Measurements from ENCODE around the gene PRH2. TPM values are rescaled to one million over a fixed set of nuclear protein-coding genes. Genes with fewer than 3 reads are reported as not detected.

The PRH2 gene
- not detected in 2 replicates for total RNA-seq

- intact Hi-C loops (cut with micrococcal nuclease), result no loop called here
Observed at GRCh38 chr12:10928746-10929286, at the start of gene PRH2. Gene PRH2 (plus strand): TSS chr12:10929236. CDS start chr12:10929274, 38 bp downstream.

GRCh38 chr12:10884086-10884725, 44.8 kb upstream of the PRH2 start, which contains the start of gene PRH1:
Gene PRH1 (minus strand): TSS chr12:10884255. CDS start chr12:10884217, 38 bp downstream.
- intact Hi-C loops (cut with micrococcal nuclease), result no loop called here

DNA sequence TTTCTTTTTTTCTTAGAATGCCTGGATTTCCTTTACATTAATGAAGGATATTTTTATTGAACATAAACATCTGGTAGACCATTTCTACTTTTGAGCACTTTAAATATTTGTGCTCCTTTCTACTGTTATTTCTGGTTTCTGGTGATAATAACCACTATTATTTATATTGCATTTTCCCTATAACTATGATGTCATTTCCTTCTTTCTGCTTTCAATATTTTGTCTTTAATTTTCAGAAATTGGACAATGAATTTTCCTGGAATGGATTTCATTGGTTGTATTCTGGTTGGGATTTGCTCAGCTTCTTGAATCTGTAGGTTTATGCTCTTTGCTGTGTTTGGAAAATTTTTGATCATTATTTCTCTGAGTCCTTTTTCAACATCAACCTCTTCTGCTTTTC, 39.8 kb upstream of the PRH2 start:
- intact Hi-C loops (cut with micrococcal nuclease), result no loop called here

DNA sequence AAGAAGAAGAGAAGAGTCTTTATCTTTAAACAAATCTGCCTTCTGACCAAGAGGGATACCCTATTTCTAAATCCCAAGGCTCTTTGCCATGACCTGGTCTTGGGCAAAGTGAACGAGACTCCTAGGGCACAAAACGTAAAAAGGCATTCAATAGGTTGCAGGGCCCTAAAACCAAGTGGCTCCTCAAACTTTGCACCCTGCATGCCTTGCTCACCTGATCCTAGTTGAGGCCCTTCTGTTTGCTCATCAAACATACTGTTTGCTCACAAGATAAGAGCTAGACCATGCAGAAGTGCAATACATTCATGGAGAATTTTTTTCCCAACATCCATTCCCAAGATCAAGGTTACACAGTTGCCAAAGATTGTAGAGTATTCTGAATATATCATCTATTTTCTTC, 37.1 kb upstream of the PRH2 start:
- intact Hi-C loops (cut with micrococcal nuclease), result no loop called here

DNA sequence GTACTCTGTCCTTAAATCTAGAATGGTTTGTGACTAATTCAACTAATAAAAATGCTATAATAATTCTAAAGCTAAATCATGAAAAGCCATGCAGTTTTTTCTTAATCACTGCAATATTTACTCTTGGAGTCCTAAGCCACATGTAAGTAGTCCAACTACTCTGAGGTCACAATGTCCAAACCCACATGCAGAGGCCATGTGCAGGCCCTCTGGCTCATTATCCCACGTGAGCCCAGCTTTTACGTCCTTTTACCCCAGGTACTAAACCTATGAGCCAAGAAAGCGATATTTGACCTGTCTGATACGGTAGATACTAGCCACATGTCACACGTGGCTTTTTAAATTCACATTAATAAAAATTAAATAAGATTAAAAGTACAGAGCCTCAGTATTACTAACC, 32.2 kb upstream of the PRH2 start:
- intact Hi-C loops (cut with micrococcal nuclease), result no loop called here

GRCh38 chr12:10900530-10900929, 28.5 kb upstream of the PRH2 start:
- intact Hi-C loops (cut with micrococcal nuclease), result no loop called here

DNA sequence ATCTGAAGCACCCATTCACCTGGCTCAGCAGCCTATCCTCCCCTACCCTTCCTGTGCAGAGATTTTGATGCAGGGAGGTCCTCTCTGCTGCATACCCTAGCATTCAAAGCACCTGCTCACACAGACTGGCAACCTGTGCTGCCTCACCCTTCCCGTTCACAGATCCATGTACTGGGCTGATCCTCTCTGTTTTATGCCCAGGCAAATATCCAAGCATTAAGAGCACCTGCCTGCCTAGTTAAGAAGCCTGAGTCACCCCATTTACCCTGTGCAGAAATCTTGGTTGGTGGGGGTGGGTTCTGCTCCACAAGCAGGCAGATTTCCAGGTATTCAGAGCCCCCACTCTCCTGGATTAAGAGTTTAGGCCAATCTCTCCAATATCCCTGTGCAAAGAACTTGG, 28.1 kb upstream of the PRH2 start:
- intact Hi-C loops (cut with micrococcal nuclease), result no loop called here

- intact Hi-C loops (cut with micrococcal nuclease), result no loop called here
Observed at GRCh38 chr12:10901427-10901826, 27.6 kb upstream of the PRH2 start.

DNA sequence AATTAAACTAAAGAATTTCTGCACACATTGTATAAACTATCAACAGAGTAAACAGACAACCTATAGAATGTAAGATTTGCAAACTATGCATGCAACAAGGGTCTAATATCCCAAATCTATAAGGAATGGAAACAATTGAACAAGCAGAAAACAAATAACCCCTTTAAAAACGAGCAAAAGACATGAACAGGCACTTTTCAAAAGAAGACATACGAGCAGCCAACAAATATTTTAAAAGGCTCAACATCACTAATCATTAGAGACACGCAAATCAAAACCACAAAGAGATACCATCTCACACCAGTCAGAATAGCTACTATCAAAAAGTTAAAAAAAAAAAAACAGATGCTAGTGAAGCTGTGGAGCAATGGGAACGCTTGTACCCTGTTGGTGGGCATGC, 24.4 kb upstream of the PRH2 start:
- intact Hi-C loops (cut with micrococcal nuclease), result no loop called here

- intact Hi-C loops (cut with micrococcal nuclease), result no loop called here
Observed at GRCh38 chr12:10909462-10909861, 19.6 kb upstream of the PRH2 start, which contains the start of gene TAS2R13. Gene TAS2R13 (minus strand): TSS chr12:10909562. CDS start chr12:10909298, 264 bp downstream.

DNA sequence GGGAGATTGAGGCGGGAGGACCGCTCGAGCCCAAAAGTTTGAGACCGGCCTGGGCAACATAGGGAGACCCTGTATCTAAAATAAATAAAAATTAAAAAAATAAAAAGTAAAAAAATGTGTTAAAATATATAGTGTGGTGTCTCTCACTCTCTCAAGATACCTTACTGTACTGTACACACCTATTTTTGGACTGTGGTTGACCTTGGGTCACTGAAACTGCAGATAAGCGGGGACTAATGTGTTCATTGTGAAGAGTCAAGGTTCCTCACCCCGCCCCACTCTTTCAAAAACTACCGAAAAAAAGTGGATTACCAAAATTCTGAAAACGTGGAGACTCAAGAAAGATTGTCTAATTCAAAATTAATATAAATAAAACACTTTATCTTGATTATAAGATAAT, 18.7 kb upstream of the PRH2 start:
- intact Hi-C loops (cut with micrococcal nuclease), result no loop called here

DNA sequence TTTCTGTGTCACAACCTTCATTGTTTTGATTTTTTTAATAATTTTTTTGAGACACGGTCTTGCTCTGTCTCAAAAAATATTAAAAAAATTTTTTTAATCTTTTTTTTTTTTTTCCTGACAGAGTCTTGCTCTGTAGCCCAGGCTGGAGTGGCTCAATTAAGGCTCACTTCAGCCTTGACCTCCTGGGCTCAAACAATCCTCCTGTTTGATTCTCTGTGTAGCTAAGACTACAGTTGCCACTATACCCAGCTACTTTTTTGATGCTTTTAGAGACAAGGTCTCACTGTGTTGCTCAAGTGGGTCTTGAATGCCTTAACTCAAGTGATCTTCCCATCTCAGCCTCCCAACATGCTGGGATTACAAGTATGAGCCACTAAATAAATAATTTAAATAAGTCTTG, 9.2 kb upstream of the PRH2 start:
- intact Hi-C loops (cut with micrococcal nuclease), result no loop called here

DNA sequence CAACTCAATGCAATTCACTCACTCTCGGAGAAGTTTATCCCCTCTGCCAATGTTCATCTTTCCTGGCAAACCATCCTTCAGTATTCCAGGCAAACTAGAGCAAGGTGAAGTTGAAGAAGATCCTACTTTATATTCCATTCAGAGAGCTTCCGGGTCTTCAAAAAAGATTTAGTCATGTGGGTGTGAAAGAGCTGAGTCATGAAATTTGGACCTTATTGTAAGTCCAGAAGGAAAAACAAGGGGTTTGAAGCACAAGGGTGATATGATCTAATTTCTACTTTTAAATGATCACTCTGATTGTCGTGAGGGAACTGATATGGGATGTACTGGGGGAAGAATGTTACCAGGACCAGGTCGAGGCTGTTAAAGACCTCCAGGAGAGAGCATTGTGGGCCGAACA, 2.8 kb upstream of the PRH2 start:
- intact Hi-C loops (cut with micrococcal nuclease), result no loop called here

GRCh38 chr12:10936506-10936905, 7.5 kb downstream of the PRH2 start:
- intact Hi-C loops (cut with micrococcal nuclease), result no loop called here

DNA sequence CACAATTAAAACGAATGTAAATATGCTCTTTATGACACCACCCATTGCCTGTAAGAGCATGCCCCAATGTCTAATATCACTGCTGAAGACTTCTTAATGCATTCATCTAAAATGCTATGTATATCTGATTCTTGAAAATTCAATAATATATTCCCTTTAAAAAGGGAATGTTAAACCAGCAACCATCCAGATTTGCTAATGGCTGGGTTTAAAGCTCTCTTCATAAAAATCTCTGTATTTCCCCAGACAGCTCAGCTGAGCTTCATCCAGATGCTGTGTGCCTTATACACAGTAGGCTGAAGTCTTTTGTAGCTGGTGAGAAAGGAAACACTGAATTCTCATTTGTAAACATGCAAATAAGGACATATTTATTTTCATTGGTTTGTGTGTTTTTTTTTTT, 10.1 kb downstream of the PRH2 start, which contains the start of gene TAS2R14:
Gene TAS2R14 (minus strand): TSS at position 101 of the 400 bp plus-strand sequence. CDS start 56 bp downstream, at position 45.
- intact Hi-C loops (cut with micrococcal nuclease), result no loop called here

DNA sequence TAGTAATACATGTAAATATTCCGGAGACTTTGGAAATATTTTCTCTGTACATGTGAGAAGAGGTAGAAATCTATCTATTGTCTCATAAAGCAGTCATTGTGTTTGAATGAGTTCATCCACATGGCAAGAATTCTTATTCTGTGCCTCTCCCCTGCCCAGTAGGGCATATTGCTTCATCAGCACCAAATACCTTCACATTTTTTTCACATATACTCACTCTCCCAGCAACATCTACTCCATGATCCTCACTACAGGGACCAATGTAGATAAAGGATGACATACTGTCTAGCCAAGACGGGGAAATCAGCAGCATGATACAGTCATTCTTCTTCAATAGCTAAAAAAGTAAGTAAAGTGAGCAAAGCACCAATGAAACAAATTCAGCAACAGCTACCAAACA, 11.4 kb downstream of the PRH2 start:
- intact Hi-C loops (cut with micrococcal nuclease), result no loop called here

GRCh38 chr12:10941369-10941768, 12.3 kb downstream of the PRH2 start:
- intact Hi-C loops (cut with micrococcal nuclease), result no loop called here

- intact Hi-C loops (cut with micrococcal nuclease), result no loop called here
Observed at GRCh38 chr12:10941916-10942607, 13.0 kb downstream of the PRH2 start.

DNA sequence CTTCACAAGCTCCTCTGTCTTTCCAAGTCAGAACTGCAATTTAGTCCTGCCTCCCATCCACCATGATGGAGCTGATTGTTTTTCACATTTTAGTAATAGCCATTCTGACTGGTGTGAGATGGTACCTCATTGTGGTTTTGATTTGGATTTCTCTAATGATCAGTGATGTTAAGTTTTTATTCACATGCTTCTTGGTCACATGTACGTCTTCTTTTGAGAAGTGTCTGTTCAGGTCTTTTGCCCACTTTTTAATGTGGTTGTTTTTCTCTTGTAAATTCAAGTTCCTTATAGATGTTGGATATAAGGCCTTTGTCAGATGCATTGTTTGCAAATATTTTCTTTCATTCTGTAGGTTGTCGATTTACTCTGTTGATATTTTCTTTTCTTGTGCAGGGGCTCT, 14.1 kb downstream of the PRH2 start:
- intact Hi-C loops (cut with micrococcal nuclease), result no loop called here

DNA sequence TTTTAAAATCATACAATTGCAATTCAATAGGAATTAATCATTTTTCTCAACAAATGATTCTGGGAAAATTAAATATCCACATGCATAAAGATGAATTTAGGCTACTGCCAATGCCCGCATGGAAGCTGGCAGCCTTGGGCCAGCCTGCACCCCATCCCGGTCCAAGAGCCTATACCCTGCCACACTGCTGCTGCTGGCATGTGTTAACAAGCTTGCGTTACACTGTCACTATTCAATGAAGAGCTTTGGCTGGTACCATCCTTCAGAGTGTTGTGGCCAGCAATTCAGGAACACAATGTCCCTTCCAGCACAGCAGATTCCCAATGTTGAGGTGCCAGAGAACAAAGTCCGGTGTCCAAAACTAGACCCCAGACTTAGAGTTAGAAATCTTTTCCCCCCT, 23.6 kb downstream of the PRH2 start:
- intact Hi-C loops (cut with micrococcal nuclease), result no loop called here

DNA sequence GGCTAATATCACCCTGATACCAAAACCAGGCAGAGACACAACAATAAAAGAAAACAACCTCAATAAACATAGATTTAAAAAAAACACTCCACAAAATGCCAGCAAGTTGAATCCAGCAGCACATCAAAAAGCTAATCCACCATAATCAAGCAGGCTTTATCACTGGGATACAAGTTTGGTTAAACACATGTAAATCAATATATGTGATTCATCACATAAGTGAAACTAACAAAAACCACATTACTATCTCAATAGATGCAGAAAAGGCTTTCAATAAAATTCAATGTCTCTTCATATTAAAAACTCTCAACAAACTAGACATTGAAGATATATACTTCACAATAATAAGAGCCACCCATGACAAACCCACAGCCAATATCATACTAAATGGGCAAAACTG, 27.0 kb downstream of the PRH2 start:
- intact Hi-C loops (cut with micrococcal nuclease), result no loop called here

DNA sequence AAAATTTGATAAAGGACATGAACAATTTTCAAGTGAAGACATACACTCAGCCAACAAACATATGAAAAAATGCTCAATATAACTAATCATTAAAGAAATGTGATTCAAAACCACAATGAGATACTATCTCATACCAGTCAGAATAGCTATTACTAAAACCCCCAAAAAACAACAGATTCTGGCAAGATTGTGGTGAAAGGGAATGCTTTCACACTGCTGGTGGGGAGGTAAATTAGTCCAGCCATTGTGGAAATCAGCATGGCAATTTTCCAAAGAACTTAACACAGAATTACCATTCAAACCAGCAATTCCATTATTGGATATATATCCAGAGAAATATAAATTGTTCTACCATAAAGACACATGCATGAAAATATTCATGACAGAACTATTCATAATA, 28.7 kb downstream of the PRH2 start:
- intact Hi-C loops (cut with micrococcal nuclease), result no loop called here

DNA sequence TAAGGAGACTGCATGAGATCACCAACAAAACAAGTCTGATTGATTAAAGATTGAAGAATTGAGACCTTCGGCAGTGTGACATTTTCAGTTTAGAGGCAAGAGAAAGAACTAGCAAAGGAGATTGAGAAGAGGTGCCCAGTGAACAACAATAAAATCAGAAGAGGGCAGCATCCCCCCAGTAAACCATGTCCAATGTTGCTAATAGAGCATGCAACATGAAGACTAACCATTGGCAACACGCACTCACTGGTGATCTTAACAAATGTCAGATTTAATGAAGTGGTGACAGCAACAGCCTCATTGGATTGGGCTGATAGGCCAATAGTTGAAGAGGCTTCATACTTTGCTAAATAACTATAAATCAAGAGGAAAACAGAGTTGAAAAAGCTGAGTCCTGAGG, 30.8 kb downstream of the PRH2 start:
- intact Hi-C loops (cut with micrococcal nuclease), result loop anchor here (1.0 kb wide), 2 partner anchors 22 to 526 kb away; no protein-coding TSS in a partner anchor

All from T-helper 1 cell treated with Interleukin-12 subunit alpha and Interleukin-12 subunit beta and Interleukin-4 antibody, amounts not matched to agents 30 ng/mL and 1 ng/mL, for 36 hours (primary cell).